NCI-H2029 (cell line): ENCODE data around the gene PILRA.

Experiments used
- DNase-seq: peaks from one replicate; lab custom pipeline; 2025; lab: John Stamatoyannopoulos, UW

Gene PILRA

GRCh38 chr7:100411101-100411500 is 37.8 kb downstream of the PILRA start:
- DNase-seq = no peak

GRCh38 chr7:100413346-100413745 is 40.1 kb downstream of the PILRA start:
- no peak for DNase-seq

GRCh38 chr7:100413889-100414288 is 40.6 kb downstream of the PILRA start:
- DNase-seq = no peak

- no peak for DNase-seq
Measured at GRCh38 chr7:100415448-100415847, 42.2 kb downstream of the PILRA start.

DNA sequence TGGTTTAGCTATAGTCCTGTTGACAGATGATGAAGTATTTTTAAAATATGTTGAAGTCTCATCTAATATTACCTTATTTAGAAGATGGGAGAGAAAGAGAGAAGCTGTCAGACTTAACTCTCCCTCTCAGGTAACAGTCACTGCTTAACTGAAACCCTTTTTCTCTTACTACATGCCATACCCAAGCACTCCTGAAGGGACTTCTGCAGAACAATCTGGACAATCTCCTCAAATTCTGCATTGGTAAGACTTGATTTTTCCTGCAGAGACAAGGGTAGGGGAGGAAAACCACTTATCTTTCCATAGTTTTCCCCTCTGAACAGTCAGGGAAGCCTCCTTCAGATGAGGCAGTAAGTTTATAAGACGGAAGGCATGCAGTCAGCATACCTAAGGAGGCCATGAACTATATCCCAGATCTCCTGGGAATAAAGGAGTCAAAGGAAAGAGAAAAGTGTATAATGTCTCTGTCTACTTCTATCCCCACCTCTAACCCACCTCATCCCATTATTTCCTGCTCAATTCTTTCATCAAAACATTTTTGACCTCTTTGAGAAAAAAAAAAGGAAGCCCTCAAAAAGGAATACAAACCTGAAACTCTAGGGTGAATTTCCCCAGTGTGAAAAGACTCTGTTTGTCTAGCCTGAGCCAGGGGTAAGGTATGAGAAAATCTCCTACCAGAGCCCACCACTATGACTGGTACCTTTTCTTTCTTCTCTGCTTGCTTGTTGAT is 45.8 kb downstream of the PILRA start:
- no peak for DNase-seq

- no peak for DNase-seq
Measured at GRCh38 chr7:100419660-100420226, 46.5 kb downstream of the PILRA start.

GRCh38 chr7:100423315-100423714 is 50.0 kb downstream of the PILRA start:
- DNase-seq = no peak

- DNase-seq = no peak
Measured at GRCh38 chr7:100425347-100425746, 52.1 kb downstream of the PILRA start.

DNA sequence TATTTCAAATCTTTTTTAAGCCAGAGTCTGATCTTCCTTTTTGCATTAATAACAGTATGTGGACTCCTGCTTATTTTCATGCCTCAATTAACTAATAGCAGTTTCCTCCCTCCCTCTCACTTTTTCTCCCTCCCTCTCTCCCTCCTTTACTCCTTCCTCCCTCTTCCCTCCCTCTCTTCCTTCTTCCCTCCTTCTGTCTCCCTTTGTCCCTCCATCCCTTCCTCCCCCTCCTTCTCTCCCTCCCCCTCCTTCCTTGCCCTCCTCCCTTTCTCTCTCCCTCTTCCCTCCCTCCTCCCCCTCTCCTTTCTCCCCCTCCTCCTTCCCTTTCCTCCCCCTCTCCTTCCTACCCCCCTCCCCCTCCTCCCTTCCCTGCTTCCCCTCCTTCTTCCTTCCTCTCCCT is 53.2 kb downstream of the PILRA start:
- DNase-seq = no peak

- no peak for DNase-seq
Measured at GRCh38 chr7:100427762-100428198, 54.5 kb downstream of the PILRA start.

GRCh38 chr7:100428199-100428966 is 55.1 kb downstream of the PILRA start, which contains the start of gene ZCWPW1:
ZCWPW1 (minus strand) TSS chr7:100428703; CDS start chr7:100420649, 8,054 bp downstream.
- DNase-seq = peak; percentile 95

- peak; percentile 99 for DNase-seq
Measured at GRCh38 chr7:100428967-100429636, 55.8 kb downstream of the PILRA start.

DNA sequence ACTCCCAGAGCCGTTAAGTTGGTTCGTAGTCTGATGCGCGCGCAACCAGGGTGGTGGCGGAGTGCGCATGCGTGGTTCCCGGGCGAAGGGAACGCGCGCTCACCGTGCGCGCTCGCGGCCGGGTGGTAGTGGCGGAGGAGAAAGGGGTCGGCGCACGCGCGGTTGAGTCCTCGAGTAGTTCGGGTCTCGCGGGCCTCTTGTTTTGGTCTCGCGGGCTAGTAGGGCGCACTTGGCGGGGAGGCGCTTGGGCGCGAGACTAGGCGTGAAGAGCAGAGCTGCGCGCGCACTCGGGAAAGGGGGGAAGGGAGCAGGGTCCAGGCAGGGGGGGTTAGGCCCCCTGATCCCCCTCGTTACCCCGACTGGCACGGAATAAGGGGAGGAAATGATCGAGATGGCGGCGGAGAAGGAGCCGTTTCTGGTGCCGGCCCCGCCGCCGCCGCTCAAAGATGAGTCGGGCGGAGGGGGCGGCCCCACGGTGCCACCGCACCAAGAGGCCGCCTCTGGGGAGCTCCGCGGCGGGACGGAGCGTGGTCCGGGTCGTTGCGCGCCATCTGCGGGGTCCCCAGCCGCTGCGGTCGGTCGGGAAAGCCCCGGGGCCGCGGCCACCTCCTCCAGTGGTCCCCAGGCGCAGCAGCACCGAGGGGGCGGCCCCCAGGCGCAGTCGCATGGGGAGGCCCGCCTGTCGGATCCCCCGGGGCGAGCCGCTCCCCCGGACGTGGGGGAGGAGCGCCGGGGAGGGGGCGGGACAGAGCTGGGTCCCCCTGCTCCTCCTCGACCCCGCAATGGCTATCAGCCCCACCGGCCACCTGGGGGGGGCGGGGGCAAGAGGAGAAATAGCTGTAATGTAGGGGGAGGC is 56.6 kb downstream of the PILRA start, which contains the start of gene MEPCE:
MEPCE (plus strand) TSS at position 195 of the 856 bp plus-strand sequence; CDS start at position 383, 188 bp downstream.
- DNase-seq = peak; percentile 94

- no peak for DNase-seq
Measured at GRCh38 chr7:100430493-100431285, 57.4 kb downstream of the PILRA start.

GRCh38 chr7:100431286-100431735 is 58.0 kb downstream of the PILRA start:
- DNase-seq = no peak

GRCh38 chr7:100432053-100432452 is 58.8 kb downstream of the PILRA start:
- no peak for DNase-seq

DNA sequence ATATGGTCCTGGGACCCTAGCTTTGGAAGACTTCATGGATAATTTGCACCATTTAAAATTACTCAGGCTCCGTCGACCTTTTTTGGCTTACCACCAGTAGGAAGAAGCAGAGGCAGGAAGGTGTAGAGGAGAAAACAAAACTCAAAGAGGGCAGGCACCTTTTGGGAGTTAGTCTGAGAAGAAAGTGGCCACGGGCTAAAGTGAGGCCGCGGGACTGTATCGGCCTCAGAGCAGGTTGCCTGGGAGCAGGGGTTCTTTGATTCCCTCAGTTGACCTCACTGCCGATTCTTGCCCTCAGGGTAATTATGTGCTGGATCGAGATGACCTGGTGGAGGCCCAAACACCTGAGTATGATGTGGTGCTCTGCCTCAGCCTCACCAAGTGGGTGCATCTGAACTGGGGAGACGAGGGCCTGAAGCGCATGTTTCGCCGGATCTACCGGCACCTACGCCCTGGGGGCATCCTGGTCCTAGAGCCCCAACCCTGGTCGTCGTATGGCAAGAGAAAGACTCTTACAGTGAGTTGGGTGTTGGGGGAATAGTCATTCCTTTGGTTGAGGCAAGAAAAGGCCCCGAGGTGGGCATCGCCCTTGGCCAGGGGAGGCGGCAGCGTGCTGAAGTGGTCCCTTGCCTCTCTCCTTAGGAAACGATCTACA is 59.5 kb downstream of the PILRA start:
- no peak for DNase-seq

- no peak for DNase-seq
Measured at GRCh38 chr7:100433276-100433591, 59.9 kb downstream of the PILRA start.

DNA sequence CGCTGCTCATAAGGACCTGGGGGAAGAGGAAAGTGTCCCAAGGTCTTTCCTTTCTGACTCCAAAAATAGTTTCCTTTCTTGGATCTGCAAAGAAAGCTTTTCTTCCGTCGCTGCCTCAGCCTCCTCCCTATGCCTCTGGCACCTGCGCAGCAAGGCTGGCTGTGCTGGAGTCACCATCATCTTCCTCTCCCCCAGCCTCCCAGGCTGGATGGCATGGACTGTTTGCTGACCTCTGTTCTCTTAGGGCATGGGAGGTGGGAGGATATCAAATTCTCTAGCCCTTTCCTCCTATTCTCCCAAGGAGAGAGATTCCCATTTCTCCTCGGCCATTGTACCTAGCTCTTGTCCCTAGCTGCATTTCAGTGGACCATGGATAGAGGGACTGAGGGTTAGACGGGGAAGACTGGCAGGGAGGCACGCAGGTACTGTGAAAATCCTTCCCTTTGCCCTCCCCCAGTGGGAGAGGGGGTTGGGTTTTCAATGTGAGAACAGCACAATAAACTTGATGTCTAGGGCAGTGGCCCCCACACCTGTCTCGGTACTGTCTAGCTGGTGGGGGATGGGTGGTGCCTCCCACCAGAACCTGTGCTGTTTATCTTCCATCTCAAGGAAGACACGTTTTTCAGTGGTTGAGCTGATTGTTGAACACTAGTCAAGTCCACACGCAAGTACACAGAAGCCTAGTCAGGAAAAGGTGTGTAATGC is 60.5 kb downstream of the PILRA start:
- DNase-seq = no peak
